GM18505 (cell line): ENCODE data around the gene CHI3L2.

ENCODE experiments used
- ATAC-seq: cut with Tn5 transposase; IDR thresholded peaks from one replicate; pipeline ENCODE4 v1.9.1; 2021; ENCODE audit not compliant: unreplicated experiment
- POLR2A ChIP-seq: IDR thresholded peaks from 4 replicates; pipeline ENCODE4 v1.6.1; 2011; ENCODE audit warnings: borderline replicate concordance; ENCODE audit not compliant: insufficient read depth, insufficient read length; ENCODE audit errors: extremely low read depth

CHI3L2 gene

GRCh38 chr1:111286912-111287311, 59.4 kb downstream of the CHI3L2 start:
- ATAC-seq = no peak
- no peak for TF ChIP-seq POLR2A

GRCh38 chr1:111289371-111289770, 61.9 kb downstream of the CHI3L2 start:
- no peak for TF ChIP-seq POLR2A
- no peak for ATAC-seq

GRCh38 chr1:111290104-111290503, 62.6 kb downstream of the CHI3L2 start:
- TF ChIP-seq POLR2A = no peak
- ATAC-seq = no peak

DNA sequence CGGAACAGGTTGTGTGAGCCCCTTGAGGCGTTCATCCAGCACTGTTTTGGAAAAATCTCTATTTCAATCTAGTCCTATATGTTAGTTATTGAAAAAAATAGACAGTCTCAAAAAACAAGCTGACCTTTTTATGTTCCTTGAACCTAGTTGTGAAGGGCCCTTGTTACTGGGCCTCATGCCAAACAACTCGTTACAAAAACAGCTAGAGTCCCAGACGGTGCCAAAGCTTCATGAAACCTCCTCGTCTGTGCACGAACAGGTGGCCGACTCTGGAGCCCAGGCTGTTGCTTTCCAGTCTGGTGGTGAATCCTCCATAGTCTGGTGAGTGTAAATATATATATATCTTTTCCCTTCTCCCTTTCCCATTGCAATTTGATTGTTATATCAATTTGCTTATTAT, 63.1 kb downstream of the CHI3L2 start, which contains the start of gene CHIA:
Gene CHIA, plus strand, starts transcription at position 222 of the 400 bp plus-strand sequence. CDS start 19,617 bp downstream, outside the sequence.
- ATAC-seq = no peak
- no peak for TF ChIP-seq POLR2A
